GM12878 (cell line): ENCODE measurements around the gene SLC29A1. TPM values are rescaled to one million over a fixed set of nuclear protein-coding genes. Genes with fewer than 3 reads are reported as not detected.

Experiments
- ATAC-seq: fragments of 200-7000 bp; cut with Tn5 transposase; 3 replicates; pipeline ENCODE4 v1.9.1; 2020; ENCODE audit warnings: mild to moderate bottlenecking, moderate library complexity
- BruUV-seq: library from RNA; stranded (reverse); fragments of 400-500 nt; replicated peaks from 2 replicates; lab custom pipeline; 2021; lab: Mats Ljungman, UMichigan
- CTCF ChIA-PET: fragments of 300-600 bp; sonication (Branson Sonifier 250); formaldehyde crosslinking; extraction: SDS; loops from one replicate; lab custom pipeline; 2021; ENCODE audit warnings: inconsistent platforms; lab: Yijun Ruan, JAX
- POLR2A ChIA-PET: fragments of 350-600 bp; formaldehyde crosslinking; extraction: SDS; loops from one replicate; lab custom pipeline; 2021; ENCODE audit warnings: inconsistent platforms; lab: Charles Lee
- RAD21 ChIA-PET: fragments of 300-600 bp; sonication (Branson Sonifier 250); formaldehyde crosslinking; loops from one replicate; lab custom pipeline; 2023; ENCODE audit warnings: antibody characterized with exemption; ENCODE audit not compliant: unreplicated experiment; lab: Charles Lee
- SMC1A ChIA-PET: fragments of 300-600 bp; sonication (Branson Sonifier 250); formaldehyde crosslinking; loops from one replicate; lab custom pipeline; 2023; ENCODE audit not compliant: unreplicated experiment, uncharacterized antibody; lab: Charles Lee
- DNase-seq: peaks from one replicate; pipeline ENCODE4 v3.0.0-alpha.2; 2011; ENCODE audit warnings: low read depth, low spot score
- FAIRE-seq: peaks from 3 replicates; lab custom pipeline; 2011; peaks lifted over from hg19 to GRCh38; lab: Jason Lieb, UNC
- H2AFZ ChIP-seq: 2 replicates; pipeline ENCODE4 v1.6.0; 2011; ENCODE audit warnings: low read depth, low read length, control low read depth; ENCODE audit not compliant: control insufficient read depth
- H3K27ac ChIP-seq: 2 replicates; pipeline ENCODE4 v1.5.1; 2011; ENCODE audit warnings: control low read depth; ENCODE audit not compliant: control insufficient read depth, insufficient read depth
- H3K27me3 ChIP-seq, 2 experiments: replicated peaks in 1 of 2; 2 replicates each; pipeline versions ENCODE4 v1.6.0 to v1.6.1; 2011; ENCODE audit warnings: low read length in 1 of 2; ENCODE audit not compliant: control insufficient read depth in 2 of 2, insufficient read depth in 2 of 2
- H3K36me3 ChIP-seq, 2 experiments: 2 replicates each; pipeline ENCODE4 v1.5.1; 2011; ENCODE audit warnings: low read length in 1 of 2; ENCODE audit not compliant: control insufficient read depth in 2 of 2, insufficient read depth in 2 of 2
- H3K4me1 ChIP-seq: 2 replicates; pipeline ENCODE4 v1.6.1; 2011; ENCODE audit warnings: mild to moderate bottlenecking, low read length, moderate library complexity, mixed read lengths; ENCODE audit not compliant: control insufficient read depth, insufficient read depth
- H3K4me2 ChIP-seq: 2 replicates; pipeline ENCODE4 v1.6.0; 2011; ENCODE audit warnings: control low read depth; ENCODE audit not compliant: control insufficient read depth, insufficient read depth
- H3K4me3 ChIP-seq: fragments of 200-600 bp; sonication (generic); 2 replicates; pipeline ENCODE4 v1.5.1; 2016
- H3K79me2 ChIP-seq: 2 replicates; pipeline ENCODE4 v1.6.0; 2011; ENCODE audit warnings: low read length; ENCODE audit not compliant: control insufficient read depth, insufficient read depth
- H3K9ac ChIP-seq: 2 replicates; pipeline ENCODE4 v1.8.0; 2011; ENCODE audit warnings: low read length, control low read depth, mixed read lengths; ENCODE audit not compliant: control insufficient read depth, insufficient read depth
- H3K9me3 ChIP-seq: replicated peaks from 3 replicates; pipeline ENCODE4 v1.5.1; 2011; ENCODE audit warnings: mild to moderate bottlenecking, low read length; ENCODE audit not compliant: control insufficient read depth, insufficient read depth
- H4K20me1 ChIP-seq: 2 replicates; pipeline ENCODE4 v1.6.0; 2011; ENCODE audit not compliant: control insufficient read depth, insufficient read depth
- ATF7 ChIP-seq: fragments of 450-650 bp; IDR thresholded peaks from 2 replicates; pipeline ENCODE4 v1.6.1; 2016; ENCODE audit warnings: low read depth, mild to moderate bottlenecking
- BMI1 ChIP-seq: fragments of 450-650 bp; IDR thresholded peaks from 2 replicates; pipeline ENCODE4 v1.6.1; 2016; ENCODE audit warnings: mild to moderate bottlenecking, moderate library complexity, borderline replicate concordance
- CBX3 ChIP-seq: fragments of 200-600 bp; sonication (generic); IDR thresholded peaks from 2 replicates; pipeline ENCODE4 v1.6.1; 2016; ENCODE audit warnings: low read depth, borderline replicate concordance
- CHD4 ChIP-seq: fragments of 200-600 bp; sonication (generic); IDR thresholded peaks from 2 replicates; pipeline ENCODE4 v1.6.1; 2016; ENCODE audit warnings: mild to moderate bottlenecking
- CREM ChIP-seq: IDR thresholded peaks from 2 replicates; pipeline ENCODE4 v1.6.1; 2014; ENCODE audit warnings: antibody characterized with exemption, low read depth
- ESRRA ChIP-seq: IDR thresholded peaks from 2 replicates; pipeline ENCODE4 v1.6.1; 2012; ENCODE audit warnings: mild to moderate bottlenecking, low read length, improper control_type of control experiment
- KLF5 ChIP-seq: fragments of 450-650 bp; IDR thresholded peaks from 2 replicates; pipeline ENCODE4 v1.6.1; 2014; ENCODE audit warnings: mild to moderate bottlenecking; ENCODE audit not compliant: partially characterized antibody
- NR2C2 ChIP-seq: IDR thresholded peaks from 2 replicates; pipeline ENCODE4 v1.6.1; 2011; ENCODE audit warnings: borderline replicate concordance, low read depth; ENCODE audit not compliant: control insufficient read depth, insufficient read length
- NRF1 ChIP-seq: conservative IDR thresholded peaks from 2 replicates; pipeline ENCODE4 v1.6.1; 2011; ENCODE audit warnings: mild to moderate bottlenecking, low read depth, low read length, improper control_type of control experiment
- POU2F2 ChIP-seq: IDR thresholded peaks from 3 replicates; pipeline ENCODE4 v1.6.1; 2011; ENCODE audit warnings: low read depth, mild to moderate bottlenecking, low read length, borderline replicate concordance
- RBBP5 ChIP-seq: fragments of 200-600 bp; sonication (generic); conservative IDR thresholded peaks from 2 replicates; pipeline ENCODE4 v1.6.1; 2016
- SMARCA5 ChIP-seq: fragments of 450-650 bp; IDR thresholded peaks from 2 replicates; pipeline ENCODE4 v1.6.1; 2017; ENCODE audit warnings: mild to moderate bottlenecking
- ZNF384 ChIP-seq: IDR thresholded peaks from 2 replicates; pipeline ENCODE4 v1.6.1; 2012; ENCODE audit warnings: low read depth, mild to moderate bottlenecking, low read length, improper control_type of control experiment, borderline replicate concordance
- WGBS: methylation state at CpG from one replicate; pipeline ENCODE4 v1.1.6; 2016; ENCODE audit warnings: low lambda C conversion rate; ENCODE audit not compliant: insufficient replicate concordance, insufficient coverage; ENCODE audit errors: missing lambda C conversion rate; 5-methylcytosine and 5-hydroxymethylcytosine counted together
- in situ Hi-C: fragments of 300-500 bp; cut with MboI; formaldehyde crosslinking; loops from 9 replicates; pipeline ENCODE4 v1.14.3; 2018; ENCODE audit warnings: mixed read lengths
- intact Hi-C: fragments of 100-400 bp; cut with micrococcal nuclease; formaldehyde crosslinking; loops from one replicate; pipeline ENCODE4 v1.14.2; 2022; ENCODE audit not compliant: unreplicated experiment
- polyA plus RNA-seq, 11 experiments: library from polyadenylated mRNA; depleted of rRNA in 4 of 11; unstranded in 6 of 11; stranded (reverse) in 5 of 11; fragments of >200 nt; fragmentation: Nextera tagmentation in 4 of 11; fragmentation: Illumina TruSeq in 1 of 11; extraction: Ambion mirVana in 4 of 11; extraction: Trizol in 1 of 11; gene quantifications; 1 replicate in 1 of 11; 2 replicates in 10 of 11; pipeline versions ENCODE4 v1.2.1 to v1.2.3, GENCODE V29; 2011 to 2016; ENCODE audit warnings: inconsistent platforms in 2 of 11, missing spikeins in 2 of 11, low read depth in 1 of 11
- total RNA-seq, 4 experiments: library from RNA; depleted of rRNA in 3 of 4; stranded (reverse); fragments of >200 nt in 3 of 4; fragmentation: Illumina TruSeq in 1 of 4; extraction: Trizol in 1 of 4; gene quantifications; 2 replicates each; pipeline versions ENCODE4 v1.2.1 to v1.2.3, GENCODE V29; 2013 to 2021
- TF ChIP-seq, protein P1 (sequence below): IDR thresholded peaks from 2 replicates; pipeline ENCODE4 v1.6.1; 2011; ENCODE audit warnings: borderline replicate concordance, low read depth, mild to moderate bottlenecking, moderate library complexity, low read length; ENCODE audit not compliant: insufficient read depth, poor library complexity, severe bottlenecking
- TF ChIP-seq, protein P2 (sequence below): fragments of 450-650 bp; IDR thresholded peaks from 2 replicates; pipeline ENCODE4 v1.6.1; 2016; ENCODE audit warnings: mild to moderate bottlenecking

The SLC29A1 gene
- total and polyA plus RNA-seq, 10 of the 15 experiments (the other 5 are each of a cell fraction or from before 2014, with no cell fraction given): 10.0 to 132 (median 93.4) TPM

DNA sequence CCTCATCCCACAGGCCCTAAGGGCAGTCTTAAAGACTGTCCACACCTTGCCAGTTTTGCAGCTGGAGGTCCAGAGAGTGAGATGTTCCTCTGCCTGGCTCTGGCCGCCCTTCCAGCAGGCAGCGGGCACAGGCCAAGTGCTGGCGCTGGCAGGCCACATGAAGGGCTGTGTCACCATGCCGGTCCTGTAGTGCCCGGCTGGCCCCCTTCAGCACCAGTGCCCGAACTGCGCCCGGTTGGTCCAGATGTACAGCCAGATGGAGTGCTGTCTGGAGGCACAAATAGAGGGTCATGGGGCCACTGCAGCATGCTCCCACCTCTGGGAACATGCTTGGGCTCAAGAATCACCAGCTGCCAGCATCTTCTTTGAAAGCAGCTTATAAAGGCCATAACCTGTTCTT is 38.2 kb downstream of the SLC29A1 start (continued):
- no peak for TF ChIP-seq POU2F2
- TF ChIP-seq SMARCA5: no peak
- TF ChIP-seq NR2C2: no peak

DNA sequence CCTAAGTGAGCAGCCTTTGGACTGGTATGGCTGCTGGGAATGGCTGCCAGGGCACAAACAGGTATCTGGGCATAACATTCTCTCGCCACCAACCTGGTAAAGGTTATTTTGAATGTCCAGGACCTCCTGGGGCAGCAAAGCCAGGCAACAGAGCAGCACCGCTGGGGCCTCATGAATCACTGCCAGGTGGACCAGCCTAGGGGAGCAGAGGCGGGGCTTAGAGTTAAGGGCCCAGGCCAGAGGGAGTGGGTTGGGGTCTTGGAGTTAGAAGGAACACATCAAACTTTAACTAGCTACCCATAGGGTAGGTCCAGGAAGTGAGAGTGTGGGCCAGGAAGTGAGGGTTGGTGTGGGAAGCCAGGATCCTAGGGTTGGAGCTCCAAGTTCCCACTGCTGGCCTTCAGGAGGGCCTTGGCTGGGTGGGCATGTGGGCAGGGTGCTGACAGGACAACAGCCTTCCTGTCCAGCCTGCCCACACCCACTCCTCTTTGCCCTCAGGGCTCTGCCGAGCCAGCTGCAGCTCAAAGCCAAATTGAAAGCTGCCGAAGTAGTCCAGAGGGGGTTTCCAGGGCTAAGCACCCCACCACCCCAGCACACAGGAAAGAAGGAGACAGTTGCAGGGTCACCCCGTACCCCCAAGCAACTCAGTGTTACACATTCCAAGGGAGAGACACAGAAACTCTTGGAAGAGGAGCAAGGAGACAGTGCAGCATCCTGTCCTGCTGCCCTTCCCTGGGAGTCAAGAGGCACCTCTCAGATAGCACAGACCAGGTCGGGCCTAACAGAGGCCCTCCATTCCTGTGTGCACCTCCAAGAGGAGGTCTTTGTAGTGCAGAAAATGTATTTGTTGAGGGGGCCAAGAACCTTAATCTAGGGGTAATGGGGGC is 39.3 kb downstream of the SLC29A1 start:
- RAD21 ChIA-PET: interaction anchor here (0.6 to 2.2 kb wide), 8 partner anchors 9 to 184 kb away, joined by 3 to 12 read pairs (median 5); partner anchors contain the start of genes HSP90AB1 and SLC29A1
- ATAC-seq: peak; percentile 1; the same call in 2 of the 3 replicates
- no peaks in the 10 kb centered on the region for H3K9me3 ChIP-seq
- SMC1A ChIA-PET: interaction anchor here (0.7 to 2.2 kb wide), 8 partner anchors 9 to 167 kb away, joined by 3 to 18 read pairs (median 4); partner anchors contain the start of gene HSP90AB1
- POLR2A ChIA-PET: interaction anchor here (0.5 to 10.7 kb wide), 11 partner anchors 8 to 624 kb away, joined by 3 to 131 read pairs (median 5); partner anchors contain the start of genes HSP90AB1, MYMX, SLC29A1 and VEGFA
- no peaks in the 10 kb centered on the region for H3K27me3 ChIP-seq
- peak overlapping the region; percentile 98 for H3K4me2 ChIP-seq
- peak overlapping the region; percentile 90 for H3K9ac ChIP-seq
- H3K36me3 ChIP-seq: peaks cover 13 to 21% of the 10 kb centered on the region in 2 experiments
- peaks cover 73% of the 10 kb centered on the region for H3K79me2 ChIP-seq
- peaks cover 69% of the 10 kb centered on the region for H3K4me1 ChIP-seq
- H2AFZ ChIP-seq: no peak overlapping the region
- DNase-seq: no peak
- peak overlapping the region; percentile 98 for H3K4me3 ChIP-seq
- BruUV-seq: no TSS peak
- CTCF ChIA-PET: interaction anchor here (0.7 to 2.5 kb wide), 16 partner anchors 9 to 492 kb away, joined by 3 to 24 read pairs (median 5); partner anchors contain the start of genes HSP90AB1 and VEGFA
- H3K27ac ChIP-seq: peak overlapping the region; percentile 99
- intact Hi-C loops: no loop called here
- H4K20me1 ChIP-seq: no peaks in the 10 kb centered on the region
- in situ Hi-C loops: no loop called here
- no peak for FAIRE-seq
- WGBS: 2% methylated on average over 7 of the region's 7 CpGs
- TF ChIP-seq, protein P1, sequence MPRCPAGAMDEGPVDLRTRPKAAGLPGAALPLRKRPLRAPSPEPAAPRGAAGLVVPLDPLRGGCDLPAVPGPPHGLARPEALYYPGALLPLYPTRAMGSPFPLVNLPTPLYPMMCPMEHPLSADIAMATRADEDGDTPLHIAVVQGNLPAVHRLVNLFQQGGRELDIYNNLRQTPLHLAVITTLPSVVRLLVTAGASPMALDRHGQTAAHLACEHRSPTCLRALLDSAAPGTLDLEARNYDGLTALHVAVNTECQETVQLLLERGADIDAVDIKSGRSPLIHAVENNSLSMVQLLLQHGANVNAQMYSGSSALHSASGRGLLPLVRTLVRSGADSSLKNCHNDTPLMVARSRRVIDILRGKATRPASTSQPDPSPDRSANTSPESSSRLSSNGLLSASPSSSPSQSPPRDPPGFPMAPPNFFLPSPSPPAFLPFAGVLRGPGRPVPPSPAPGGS: no peak
- TF ChIP-seq CREM: no peak
- TF ChIP-seq ATF7: no peak
- TF ChIP-seq RBBP5: no peak
- no peak for TF ChIP-seq ZNF384
- TF ChIP-seq CBX3: no peak
- TF ChIP-seq NRF1: no peak
- no peak for TF ChIP-seq KLF5
- TF ChIP-seq CHD4: no peak
- no peak for TF ChIP-seq ESRRA
- TF ChIP-seq, protein P2, sequence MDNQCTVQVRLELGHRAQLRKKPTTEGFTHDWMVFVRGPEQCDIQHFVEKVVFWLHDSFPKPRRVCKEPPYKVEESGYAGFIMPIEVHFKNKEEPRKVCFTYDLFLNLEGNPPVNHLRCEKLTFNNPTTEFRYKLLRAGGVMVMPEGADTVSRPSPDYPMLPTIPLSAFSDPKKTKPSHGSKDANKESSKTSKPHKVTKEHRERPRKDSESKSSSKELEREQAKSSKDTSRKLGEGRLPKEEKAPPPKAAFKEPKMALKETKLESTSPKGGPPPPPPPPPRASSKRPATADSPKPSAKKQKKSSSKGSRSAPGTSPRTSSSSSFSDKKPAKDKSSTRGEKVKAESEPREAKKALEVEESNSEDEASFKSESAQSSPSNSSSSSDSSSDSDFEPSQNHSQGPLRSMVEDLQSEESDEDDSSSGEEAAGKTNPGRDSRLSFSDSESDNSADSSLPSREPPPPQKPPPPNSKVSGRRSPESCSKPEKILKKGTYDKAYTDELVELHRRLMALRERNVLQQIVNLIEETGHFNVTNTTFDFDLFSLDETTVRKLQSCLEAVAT: no peak; the same call in 1 of the 2 replicates
- TF ChIP-seq BMI1: no peak
